ENCODE data around the gene PRLHR.

DNA sequence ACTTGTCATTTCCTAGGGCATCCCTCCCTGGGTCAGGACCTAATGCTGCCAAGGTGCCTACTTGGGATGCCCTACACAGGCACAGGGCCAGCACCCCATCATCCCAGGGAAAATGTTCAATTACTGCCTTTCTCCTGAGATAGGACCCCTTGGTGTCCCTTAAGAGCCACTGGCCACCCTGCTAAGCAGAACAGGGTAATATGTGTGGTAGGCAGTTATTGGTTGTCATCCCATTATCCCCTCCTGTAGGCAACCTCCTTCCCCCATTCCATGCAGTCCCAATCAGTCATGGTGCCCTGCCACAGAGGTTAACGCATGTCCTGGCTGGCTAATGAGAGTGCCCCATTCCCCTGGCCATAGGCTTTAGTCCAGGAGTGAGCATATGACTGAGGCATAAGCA lies 53.2 kb downstream of the PRLHR start:
- TF ChIP-seq IRF3 (IDR thresholded peaks at IDR 0.05; ENCODE audit: low read depth, low read length) (no peak), EP300 (IDR thresholded peaks at IDR 0.05; ENCODE audit: borderline replicate concordance in 1 of 2, low read depth in 1 of 2, low read length in 1 of 2) (no peak), CTCF (IDR thresholded peaks at IDR 0.05) (no peak), FOXM1 (IDR thresholded peaks at IDR 0.05; ENCODE audit: low read depth) (no peak), TAF1 (IDR thresholded peaks at IDR 0.05; ENCODE audit: borderline replicate concordance, low read depth, low read length) (no peak), POLR2AphosphoS5 (IDR thresholded peaks at IDR 0.05; ENCODE audit: low read depth, low read length) (no peak), SIN3A (IDR thresholded peaks at IDR 0.05; ENCODE audit: borderline replicate concordance, low read depth, low read length) (no peak), TCF12 (IDR thresholded peaks at IDR 0.05) (no peak), RFX5 (IDR thresholded peaks at IDR 0.05; ENCODE audit: low read length) (no peak), JUND (IDR thresholded peaks at IDR 0.05) (no peak), GABPA (IDR thresholded peaks at IDR 0.05; ENCODE audit: low read depth) (no peak)
